Astrocyte of the spinal cord (primary cell): ENCODE data around the gene FADS2.

ENCODE experiments used
- DNase-seq: peaks from one replicate; pipeline ENCODE4 v3.0.0; 2011; ENCODE audit warnings: low read depth, low spot score
- H3K4me3 ChIP-seq: 2 replicates; pipeline ENCODE4 v1.5.1; 2011; ENCODE audit warnings: low read depth, mild to moderate bottlenecking, low read length, moderate library complexity
- CTCF ChIP-seq: IDR thresholded peaks from 2 replicates; pipeline ENCODE4 v1.5.1; 2012; ENCODE audit warnings: low read depth, mild to moderate bottlenecking, low read length, inconsistent platforms
- in situ Hi-C: cut with HindIII; loops from 2 replicates; pipeline ENCODE4 v1.10.0; 2017; ENCODE audit warnings: low sequenced_read_pairs

Gene FADS2

GRCh38 chr11:61795876-61796526 lies 32.1 kb upstream of the FADS2 start:
- no peak for TF ChIP-seq CTCF
- in situ Hi-C loops = no loop called here
- DNase-seq = no peak

DNA sequence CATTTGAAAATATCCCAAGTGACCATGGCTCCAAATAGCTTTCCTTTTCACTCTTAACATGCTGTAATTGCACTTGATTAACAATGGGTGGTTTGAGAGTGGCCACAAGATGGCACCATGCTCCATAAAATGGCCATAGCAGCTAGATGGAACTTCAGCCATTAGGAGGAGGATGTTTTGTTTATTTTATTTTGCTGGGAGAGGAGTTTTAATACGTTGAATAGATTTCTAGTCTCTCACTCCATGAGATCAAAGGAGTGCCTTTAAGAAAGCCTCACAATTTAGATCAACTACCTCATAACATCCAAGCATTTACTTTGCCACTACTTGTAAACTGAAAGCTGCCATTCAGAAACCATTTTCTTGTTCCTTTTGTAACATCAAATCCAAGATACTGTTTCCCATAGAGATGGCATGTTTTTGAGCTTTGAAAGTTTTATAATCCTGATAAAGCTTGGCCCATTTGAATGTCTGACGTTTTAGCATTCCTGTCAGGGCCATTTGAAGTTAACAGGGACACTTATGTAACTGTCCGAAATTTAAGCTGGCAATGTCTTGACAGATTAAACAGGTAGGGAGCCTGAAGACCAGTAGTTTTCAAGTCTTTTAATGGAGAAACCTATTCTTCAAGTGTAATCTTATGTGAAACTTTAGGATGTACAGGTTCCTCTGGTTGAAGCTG lies 30.7 kb upstream of the FADS2 start:
- in situ Hi-C loops = no loop called here
- peak; percentile 78 for TF ChIP-seq CTCF
- H3K4me3 ChIP-seq = no peak overlapping the region
- DNase-seq = peak; percentile 86

More at GRCh38 chr11:61795876-61796526, 32.1 kb upstream of the FADS2 start:
- no peak overlapping the region for H3K4me3 ChIP-seq

DNA sequence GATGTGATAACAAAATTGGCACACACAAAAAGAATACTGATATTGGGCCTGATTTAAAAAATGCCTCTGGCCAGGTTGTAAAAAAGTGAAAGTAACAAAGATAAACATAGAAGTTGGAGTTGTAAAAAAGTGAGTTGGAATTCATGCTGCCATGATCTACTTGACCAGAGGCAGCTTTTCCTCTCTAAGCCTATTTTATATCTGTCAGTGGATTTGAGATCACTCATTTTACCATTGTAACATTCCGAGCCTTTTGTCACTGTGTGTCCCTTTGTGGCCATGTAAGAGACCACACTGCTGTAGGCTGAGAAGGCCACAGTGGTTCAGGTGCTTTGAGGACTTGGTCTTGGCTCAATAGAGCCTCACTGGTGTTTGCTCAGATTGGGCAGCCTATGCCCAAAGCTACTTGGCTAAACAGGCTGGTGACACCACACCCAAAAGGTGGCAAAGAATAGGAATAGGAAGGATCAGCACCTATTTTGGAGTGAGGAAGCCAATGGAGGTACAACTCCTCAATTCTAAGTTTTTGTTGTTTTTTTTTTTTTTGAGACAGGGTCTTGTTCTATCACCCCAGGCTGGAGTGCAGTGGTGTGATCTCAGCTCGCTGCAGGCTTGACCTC lies 28.3 kb upstream of the FADS2 start:
- in situ Hi-C loops = no loop called here
- no peak for TF ChIP-seq CTCF
- DNase-seq = no peak
- no peak overlapping the region for H3K4me3 ChIP-seq

DNA sequence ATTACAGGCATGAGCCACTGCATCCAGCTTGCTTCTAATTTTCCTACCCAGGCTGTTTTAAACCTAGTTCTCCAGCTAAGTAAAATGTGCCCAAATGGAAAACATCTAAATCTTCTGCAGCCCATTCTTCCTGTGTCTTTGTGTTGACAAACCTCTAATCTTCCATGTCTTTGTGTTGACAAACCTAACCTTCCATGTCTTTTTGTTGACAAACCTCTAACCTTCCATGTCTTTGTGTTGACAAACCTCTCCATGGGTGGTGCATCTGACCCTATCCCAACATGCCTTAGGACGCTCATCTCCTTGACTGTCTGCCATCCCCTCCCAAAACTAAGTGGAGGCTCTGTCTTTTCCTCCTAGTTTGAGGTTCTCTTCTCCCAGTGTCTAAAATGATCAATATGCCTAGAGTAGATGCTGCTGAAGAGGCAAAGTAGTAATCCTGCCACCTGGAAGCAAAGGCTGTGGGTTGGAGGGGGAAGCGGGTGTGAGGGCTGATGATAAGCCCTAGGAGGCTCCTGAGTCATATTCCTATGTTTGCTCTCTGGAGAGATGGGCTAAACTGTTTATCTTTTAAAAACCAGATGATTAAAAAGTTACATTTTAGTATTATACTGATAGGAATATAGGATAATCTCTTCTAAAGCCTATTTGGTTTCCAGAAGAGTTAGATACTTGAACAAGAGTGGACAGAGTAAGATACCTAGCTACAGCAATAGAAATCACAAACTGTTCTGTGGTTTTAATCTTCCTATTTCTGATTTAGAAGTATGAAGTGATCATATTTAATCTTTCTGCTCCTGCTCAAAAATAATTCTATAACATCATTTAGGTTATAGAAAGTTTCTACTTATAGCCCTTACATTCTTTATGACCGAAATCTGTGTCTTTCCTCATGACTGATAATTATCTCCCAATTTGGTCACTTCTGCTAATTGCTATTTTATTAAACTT lies 27.5 kb upstream of the FADS2 start:
- no peak for DNase-seq
- TF ChIP-seq CTCF = no peak
- no peak overlapping the region for H3K4me3 ChIP-seq
- in situ Hi-C loops = no loop called here

DNA sequence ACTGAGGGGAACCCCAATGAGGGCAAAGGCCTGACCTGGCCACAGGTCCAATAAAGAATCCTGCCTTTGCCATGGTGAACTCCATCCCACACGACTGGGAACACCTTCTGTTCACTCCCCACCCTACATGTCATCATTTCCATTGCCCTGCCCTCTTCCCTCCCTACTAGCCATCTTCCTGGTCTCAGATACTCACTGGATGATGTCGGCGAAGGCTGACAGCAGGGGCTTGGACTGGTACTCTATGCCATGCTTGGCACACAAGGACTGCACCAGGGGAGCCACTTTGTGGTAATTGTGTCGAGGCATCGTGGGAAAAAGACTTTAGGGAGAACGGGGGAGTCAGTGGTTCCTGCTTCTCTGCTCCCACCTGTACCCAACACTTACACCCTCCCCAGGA lies 25.5 kb upstream of the FADS2 start:
- no peak overlapping the region for H3K4me3 ChIP-seq
- in situ Hi-C loops = no loop called here
- no peak for DNase-seq
- TF ChIP-seq CTCF = no peak
